ENCODE data around the gene TMEM134. TPM values are rescaled to one million over a fixed set of nuclear protein-coding genes. Genes with fewer than 3 reads are reported as not detected.

Gene TMEM134
- total and polyA plus RNA-seq, 3 donors from 2014 or later: 97.5 to 149 (median 126) TPM

DNA sequence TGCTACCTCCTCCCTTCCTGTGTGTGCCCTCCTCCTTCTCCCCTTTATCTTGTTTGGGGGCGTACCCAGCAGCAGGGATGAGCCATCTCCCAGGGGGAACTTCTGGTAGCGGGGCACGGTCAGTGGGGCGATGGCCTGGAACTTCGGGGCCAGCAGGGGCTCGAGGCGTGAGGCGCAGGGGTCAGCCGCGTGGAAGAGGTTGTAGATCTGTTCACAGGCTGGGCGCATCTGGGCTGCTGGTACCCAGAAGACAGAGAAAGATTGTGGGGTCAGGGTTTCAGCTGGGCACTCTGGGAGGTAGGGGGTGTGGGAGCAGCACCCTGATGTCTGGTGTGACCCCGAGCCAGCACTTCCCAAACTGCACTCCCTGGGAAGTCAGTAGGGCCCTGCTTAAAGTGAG is 27.1 kb upstream of the TMEM134 start:
- no peak for DNase-seq
- H3K9me3 ChIP-seq: no peaks in the 10 kb centered on the region
- intact Hi-C loops (cut with DNase I; ENCODE audit: low total_unique reads): no loop called here
- H3K4me3 ChIP-seq: no peak overlapping the region
- 82 to 90% methylated on average over 12 of the region's 12 CpGs for WGBS, 2 donors
- H3K36me3 ChIP-seq (ENCODE audit: low read depth, missing control alignments): no peaks in the 10 kb centered on the region
- TF ChIP-seq POLR2A (IDR thresholded peaks at IDR 0.05): no peak
- TF ChIP-seq, protein P1, sequence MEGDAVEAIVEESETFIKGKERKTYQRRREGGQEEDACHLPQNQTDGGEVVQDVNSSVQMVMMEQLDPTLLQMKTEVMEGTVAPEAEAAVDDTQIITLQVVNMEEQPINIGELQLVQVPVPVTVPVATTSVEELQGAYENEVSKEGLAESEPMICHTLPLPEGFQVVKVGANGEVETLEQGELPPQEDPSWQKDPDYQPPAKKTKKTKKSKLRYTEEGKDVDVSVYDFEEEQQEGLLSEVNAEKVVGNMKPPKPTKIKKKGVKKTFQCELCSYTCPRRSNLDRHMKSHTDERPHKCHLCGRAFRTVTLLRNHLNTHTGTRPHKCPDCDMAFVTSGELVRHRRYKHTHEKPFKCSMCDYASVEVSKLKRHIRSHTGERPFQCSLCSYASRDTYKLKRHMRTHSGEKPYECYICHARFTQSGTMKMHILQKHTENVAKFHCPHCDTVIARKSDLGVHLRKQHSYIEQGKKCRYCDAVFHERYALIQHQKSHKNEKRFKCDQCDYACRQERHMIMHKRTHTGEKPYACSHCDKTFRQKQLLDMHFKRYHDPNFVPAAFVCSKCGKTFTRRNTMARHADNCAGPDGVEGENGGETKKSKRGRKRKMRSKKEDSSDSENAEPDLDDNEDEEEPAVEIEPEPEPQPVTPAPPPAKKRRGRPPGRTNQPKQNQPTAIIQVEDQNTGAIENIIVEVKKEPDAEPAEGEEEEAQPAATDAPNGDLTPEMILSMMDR (IDR thresholded peaks at IDR 0.05): no peak
- H3K27me3 ChIP-seq: no peaks in the 10 kb centered on the region
- H3K27ac ChIP-seq: no peak overlapping the region
- no peaks in the 10 kb centered on the region for H3K4me1 ChIP-seq

DNA sequence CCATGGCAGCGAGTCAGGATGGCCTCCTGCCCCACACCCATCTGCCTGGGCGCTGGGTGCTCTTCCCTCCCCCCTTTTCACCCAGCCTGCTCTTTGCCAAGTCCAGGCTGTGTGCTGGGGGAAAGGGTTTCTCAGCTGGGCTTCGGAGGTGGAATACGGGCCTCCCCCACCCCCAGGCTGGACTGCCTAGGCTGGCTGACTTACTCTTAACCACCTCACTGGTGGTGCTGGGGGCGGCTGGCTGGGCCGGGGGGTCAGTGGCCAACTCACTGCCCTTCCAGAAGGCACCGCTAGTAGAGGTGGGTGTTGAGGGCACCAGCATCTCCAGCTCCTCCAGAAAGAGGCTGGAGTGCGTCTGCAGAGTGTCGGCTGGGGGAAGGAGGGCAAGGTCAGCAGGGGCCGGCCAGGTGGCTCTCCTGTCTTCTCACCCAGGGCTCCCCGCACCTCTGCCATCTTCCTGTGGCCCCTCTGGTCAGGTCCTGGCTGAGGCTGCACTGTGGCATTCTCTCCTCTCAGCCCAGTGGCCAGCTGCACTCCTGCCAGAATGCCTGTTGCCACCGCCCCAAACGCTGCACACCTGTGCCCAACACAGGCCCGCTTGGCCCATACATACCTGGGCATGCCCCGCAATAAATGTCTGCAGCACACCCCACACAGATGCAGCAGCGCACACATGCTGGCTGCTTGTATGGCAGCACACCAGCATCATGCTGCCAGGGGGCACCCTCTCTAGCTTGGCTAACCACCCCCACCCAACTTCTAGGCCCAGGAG is 26.4 kb upstream of the TMEM134 start:
- 87% methylated on average over 6 to 16 of the region's 16 CpGs for WGBS, 2 donors
- Histone ChIP-seq H3K4me1 (no peaks in the 10 kb centered on the region), H3K27me3 (no peaks in the 10 kb centered on the region), H3K9me3 (no peaks in the 10 kb centered on the region), H3K4me3 (no peak overlapping the region), H3K36me3 (ENCODE audit: low read depth, missing control alignments) (no peaks in the 10 kb centered on the region), H3K27ac (no peak overlapping the region)
- no peak for DNase-seq
- intact Hi-C loops (cut with DNase I; ENCODE audit: low total_unique reads): no loop called here
- no peak for TF ChIP-seq POLR2A (IDR thresholded peaks at IDR 0.05)
- TF ChIP-seq, protein P1 (IDR thresholded peaks at IDR 0.05): no peak

DNA sequence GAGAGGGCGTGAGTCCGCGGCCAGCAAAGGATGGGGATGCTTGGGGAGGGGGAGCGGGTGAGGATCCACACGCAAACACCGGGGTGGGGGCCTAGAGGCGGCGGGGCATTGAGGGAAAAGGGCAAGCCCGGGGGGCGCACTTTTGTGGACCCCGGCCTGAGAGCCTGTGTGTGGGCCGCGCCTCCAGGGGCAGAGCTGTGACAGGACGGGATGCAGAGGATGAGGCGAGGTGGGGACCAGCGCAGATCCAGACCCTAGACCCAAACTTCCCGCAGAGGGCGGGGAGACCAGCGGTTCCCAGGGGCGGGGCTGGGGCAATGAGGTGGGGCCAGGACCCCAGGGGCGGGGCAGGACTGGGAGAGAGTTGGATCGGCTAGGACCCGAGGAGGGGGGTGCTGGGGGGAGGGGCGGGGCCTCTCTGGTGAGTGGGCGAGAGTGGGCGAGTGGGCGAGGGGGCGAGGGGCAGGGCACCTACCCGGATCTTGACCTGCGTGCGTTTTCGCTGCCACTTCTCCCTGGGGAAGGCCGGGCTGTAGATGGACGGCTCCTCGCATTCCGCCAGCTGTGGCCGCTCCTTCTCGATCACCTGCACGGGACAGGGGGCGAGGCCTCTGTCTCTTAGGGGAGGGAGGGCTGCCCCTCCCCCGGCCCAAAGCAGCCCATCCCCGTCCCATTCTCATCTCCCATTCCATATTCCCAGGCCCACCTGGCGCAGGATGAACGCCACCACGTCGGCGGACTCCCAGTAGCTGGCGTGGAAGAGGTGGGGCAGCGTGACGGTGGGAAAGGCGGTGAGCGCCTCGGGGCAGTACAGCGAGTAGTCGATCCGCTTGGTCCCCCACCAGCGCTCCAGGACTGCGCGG is 25.6 kb upstream of the TMEM134 start:
- no peaks in the 10 kb centered on the region for H3K4me1 ChIP-seq
- TF ChIP-seq, protein P1 (IDR thresholded peaks at IDR 0.05): no peak
- no peak for TF ChIP-seq POLR2A (IDR thresholded peaks at IDR 0.05)
- no peaks in the 10 kb centered on the region for H3K27me3 ChIP-seq
- DNase-seq: no peak
- intact Hi-C loops (cut with DNase I; ENCODE audit: low total_unique reads): no loop called here
- H3K27ac ChIP-seq: no peak overlapping the region
- H3K4me3 ChIP-seq: no peak overlapping the region
- H3K36me3 ChIP-seq (ENCODE audit: low read depth, missing control alignments): no peaks in the 10 kb centered on the region
- whole genome bisulfite sequencing, 2 donors: 59 to 83% methylated on average over 44 to 59 of the region's 59 CpGs
- H3K9me3 ChIP-seq: no peaks in the 10 kb centered on the region

DNA sequence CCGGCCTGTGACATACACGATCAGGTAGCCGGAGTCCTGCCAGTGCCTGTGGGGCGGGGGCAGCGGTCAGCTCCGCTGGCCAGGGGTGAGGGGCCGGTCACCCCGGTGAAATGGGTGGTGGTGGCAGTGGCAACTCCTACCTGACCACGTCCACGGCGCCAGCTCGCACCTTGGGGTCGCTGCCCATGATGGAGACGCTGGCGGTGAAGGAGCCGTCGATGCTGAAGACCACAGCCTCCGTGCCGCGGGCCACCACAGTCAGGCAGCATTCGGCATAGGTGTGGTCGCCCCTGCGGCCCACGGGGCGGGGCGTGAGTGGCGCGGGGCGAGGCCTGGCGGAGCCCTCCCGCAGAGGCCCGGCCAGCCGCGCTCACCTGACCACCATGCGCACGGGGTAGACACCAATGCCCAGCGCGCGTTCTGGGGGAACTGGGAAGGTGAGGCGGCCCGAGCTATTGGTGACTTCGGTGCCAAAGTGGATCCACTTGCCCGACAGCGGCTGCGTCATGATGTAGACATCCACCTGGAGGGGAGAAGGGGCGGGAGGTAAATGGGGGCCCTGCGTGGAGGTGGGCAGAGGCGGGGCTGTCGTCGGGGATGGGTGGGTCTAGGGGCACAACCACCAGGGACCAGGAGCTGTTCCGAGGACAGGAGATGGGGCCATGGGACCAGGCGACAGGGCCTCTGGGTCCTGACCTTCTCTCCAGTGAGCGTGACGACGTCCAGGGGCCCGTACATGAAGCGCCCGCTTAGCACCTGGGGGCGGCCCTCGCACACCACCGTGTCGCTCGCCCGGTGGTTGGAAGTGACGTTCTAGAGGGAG is 24.7 kb upstream of the TMEM134 start:
- no peaks in the 10 kb centered on the region for H3K4me1 ChIP-seq
- DNase-seq: no peak
- H3K27ac ChIP-seq: no peak overlapping the region
- WGBS, 2 donors: 70 to 75% methylated on average over 29 to 65 of the region's 65 CpGs
- H3K9me3 ChIP-seq: no peaks in the 10 kb centered on the region
- H3K27me3 ChIP-seq: no peaks in the 10 kb centered on the region
- intact Hi-C loops (cut with DNase I; ENCODE audit: low total_unique reads): no loop called here
- no peaks in the 10 kb centered on the region for H3K36me3 ChIP-seq (ENCODE audit: low read depth, missing control alignments)
- TF ChIP-seq, protein P1 (IDR thresholded peaks at IDR 0.05): no peak
- no peak for TF ChIP-seq POLR2A (IDR thresholded peaks at IDR 0.05)
- peak overlapping the region in 1 of 2 donors; percentile 7 for H3K4me3 ChIP-seq
